KOPT-K1 (cell line): ENCODE results near the gene SCN4A.
"Not testable (repeated sequence)": the region's sequence is repeated elsewhere in the genome, so short reads cannot be mapped to it uniquely, and the experiment has no call there.

Experiments used
- H3K27ac ChIP-seq: fragments of 200-600 bp; sonication (generic); 2 replicates; pipeline ENCODE4 v1.5.1; 2016; ENCODE audit warnings: antibody characterized with exemption, mild to moderate bottlenecking, low read depth, low read length; ENCODE audit not compliant: poor library complexity, severe bottlenecking
- H3K36me3 ChIP-seq: fragments of 200-600 bp; sonication (generic); 2 replicates; pipeline ENCODE4 v1.5.1; 2017; ENCODE audit warnings: antibody characterized with exemption, mild to moderate bottlenecking, low read length, moderate library complexity; ENCODE audit not compliant: insufficient read depth
- H3K9me3 ChIP-seq: fragments of 200-600 bp; sonication (generic); 2 replicates; pipeline ENCODE4 v1.5.1; 2017; ENCODE audit warnings: antibody characterized with exemption, low read length, mild to moderate bottlenecking; ENCODE audit not compliant: insufficient read depth, poor library complexity, severe bottlenecking

The SCN4A gene

GRCh38 chr17:63914471-63914870 is 58.2 kb downstream of the SCN4A start:
- H3K9me3 ChIP-seq: no peaks in the 10 kb centered on the region
- H3K36me3 ChIP-seq: no peaks in the 10 kb centered on the region
- H3K27ac ChIP-seq: no peak overlapping the region

GRCh38 chr17:63911657-63912100 is 61.0 kb downstream of the SCN4A start:
- no peaks in the 10 kb centered on the region for H3K36me3 ChIP-seq
- H3K9me3 ChIP-seq: no peaks in the 10 kb centered on the region
- no peak overlapping the region for H3K27ac ChIP-seq

GRCh38 chr17:63911041-63911635 is 61.6 kb downstream of the SCN4A start, which contains the start of gene CSHL1:
Gene CSHL1 (minus strand): TSS chr17:63911258. CDS start chr17:63911196, 62 bp downstream.
- H3K9me3 ChIP-seq: no peaks in the 10 kb centered on the region
- H3K36me3 ChIP-seq: no peaks in the 10 kb centered on the region
- H3K27ac ChIP-seq: no peak within 1 kb of the TSS

GRCh38 chr17:63910096-63910495 is 62.6 kb downstream of the SCN4A start:
- no peaks in the 10 kb centered on the region for H3K36me3 ChIP-seq
- H3K27ac ChIP-seq: no peak overlapping the region

GRCh38 chr17:63909586-63909985 is 63.1 kb downstream of the SCN4A start:
- not testable (repeated sequence) for H3K9me3 ChIP-seq, H3K36me3 ChIP-seq, H3K27ac ChIP-seq

More at GRCh38 chr17:63910096-63910495, 62.6 kb downstream of the SCN4A start:
- no peaks in the 10 kb centered on the region for H3K9me3 ChIP-seq

GRCh38 chr17:63907161-63907778 is 65.4 kb downstream of the SCN4A start:
- H3K9me3 ChIP-seq, H3K27ac ChIP-seq, H3K36me3 ChIP-seq: not testable (repeated sequence)

GRCh38 chr17:63904796-63905195 is 67.9 kb downstream of the SCN4A start:
- H3K27ac ChIP-seq, H3K9me3 ChIP-seq, H3K36me3 ChIP-seq: not testable (repeated sequence)

GRCh38 chr17:63903787-63904201 is 68.9 kb downstream of the SCN4A start:
- H3K36me3 ChIP-seq, H3K9me3 ChIP-seq, H3K27ac ChIP-seq: not testable (repeated sequence)

GRCh38 chr17:63901971-63902370 is 70.7 kb downstream of the SCN4A start:
- H3K36me3 ChIP-seq, H3K27ac ChIP-seq: not testable (repeated sequence)

GRCh38 chr17:63898899-63899798 is 73.6 kb downstream of the SCN4A start:
- not testable (repeated sequence) for H3K27ac ChIP-seq, H3K9me3 ChIP-seq, H3K36me3 ChIP-seq

More at GRCh38 chr17:63901971-63902370, 70.7 kb downstream of the SCN4A start:
- H3K9me3 ChIP-seq: not testable (repeated sequence)

GRCh38 chr17:63896524-63897354 is 76.0 kb downstream of the SCN4A start, which contains the start of gene CSH1:
Gene CSH1 (minus strand): TSS chr17:63896574. CDS start chr17:63896511, 63 bp downstream.
- H3K36me3 ChIP-seq, H3K9me3 ChIP-seq, H3K27ac ChIP-seq: not testable (repeated sequence)

- H3K27ac ChIP-seq, H3K9me3 ChIP-seq, H3K36me3 ChIP-seq: not testable (repeated sequence)
Observed at GRCh38 chr17:63894821-63895220, 77.9 kb downstream of the SCN4A start.

- H3K9me3 ChIP-seq, H3K27ac ChIP-seq, H3K36me3 ChIP-seq: not testable (repeated sequence)
Observed at GRCh38 chr17:63894021-63894420, 78.7 kb downstream of the SCN4A start.

- not testable (repeated sequence) for H3K9me3 ChIP-seq, H3K36me3 ChIP-seq, H3K27ac ChIP-seq
Observed at GRCh38 chr17:63892316-63893037, 80.2 kb downstream of the SCN4A start.
